NCI-H146 treated with DMSO at 0.1 percent for 48 hours (cell line): ENCODE data around the gene HDDC3.

ENCODE experiments used
- DNase-seq: peaks from one replicate; lab custom pipeline; 2025; ENCODE audit not compliant: unreplicated experiment; lab: John Stamatoyannopoulos, UW

HDDC3 gene

DNA sequence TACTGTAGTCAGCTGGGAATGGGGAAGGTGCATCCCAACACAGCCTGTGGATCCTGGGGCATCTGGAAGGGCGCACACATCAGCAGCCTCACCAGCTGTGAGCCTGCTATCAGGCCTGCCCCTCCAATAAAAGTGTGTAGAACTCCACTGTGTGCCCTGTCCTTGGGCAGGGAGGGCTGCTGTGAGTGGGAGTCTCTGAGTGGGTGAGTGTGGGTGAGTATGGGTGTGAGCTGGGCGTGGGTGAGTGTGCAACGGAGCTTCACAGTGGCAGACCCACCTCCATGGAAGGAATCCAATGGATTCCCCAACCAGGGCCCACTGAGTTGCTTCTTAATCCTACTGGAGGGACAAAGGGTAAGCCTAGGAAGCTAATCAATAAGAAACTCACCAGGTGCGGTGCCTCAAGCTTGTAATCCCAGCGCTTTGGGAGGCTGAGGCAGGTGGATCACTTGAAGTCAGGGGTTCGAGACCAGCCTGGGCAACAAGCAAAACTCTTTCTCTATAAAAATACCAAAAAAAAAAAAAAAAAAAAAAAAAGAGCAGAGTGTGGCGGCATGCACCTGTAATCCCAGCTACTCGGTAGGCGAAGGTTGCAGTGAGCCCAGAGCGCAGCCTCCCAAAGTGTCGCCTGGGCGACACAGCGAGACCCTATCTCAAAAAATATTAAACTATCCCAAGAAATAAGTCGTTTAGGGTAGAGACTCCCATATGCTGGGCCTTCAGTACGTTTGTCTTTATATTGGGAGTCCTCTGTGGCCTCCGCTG is 21.8 kb upstream of the HDDC3 start:
- DNase-seq, result no peak

DNA sequence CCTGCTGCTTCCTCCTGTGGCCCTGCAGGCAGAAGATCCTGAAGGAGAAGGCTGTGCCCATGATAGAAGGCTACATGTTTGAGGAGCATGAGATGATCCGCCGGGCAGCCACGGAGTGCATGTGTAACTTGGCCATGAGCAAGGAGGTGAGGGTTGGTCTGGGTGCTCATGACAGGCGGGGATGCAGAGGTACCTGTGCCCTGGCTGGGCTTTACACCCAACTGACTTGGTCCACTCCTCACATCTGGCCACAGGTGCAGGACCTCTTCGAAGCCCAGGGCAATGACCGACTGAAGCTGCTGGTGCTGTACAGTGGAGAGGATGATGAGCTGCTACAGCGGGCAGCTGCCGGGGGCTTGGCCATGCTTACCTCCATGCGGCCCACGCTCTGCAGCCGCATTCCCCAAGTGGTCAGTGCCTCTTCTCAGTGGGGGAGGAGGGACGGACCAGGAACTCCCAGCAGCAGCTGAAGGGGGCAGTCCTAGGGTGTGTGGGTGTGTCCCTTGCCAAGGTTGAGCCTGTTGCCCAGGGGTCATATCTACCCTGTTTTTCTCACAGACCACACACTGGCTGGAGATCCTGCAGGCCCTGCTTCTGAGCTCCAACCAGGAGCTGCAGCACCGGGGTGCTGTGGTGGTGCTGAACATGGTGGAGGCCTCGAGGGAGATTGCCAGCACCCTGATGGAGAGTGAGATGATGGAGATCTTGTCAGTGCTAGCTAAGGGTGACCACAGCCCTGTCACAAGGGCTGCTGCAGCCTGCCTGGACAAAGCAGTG is 20.7 kb upstream of the HDDC3 start:
- DNase-seq, result no peak

- no peak for DNase-seq
Observed at GRCh38 chr15:90950676-90951075, 18.3 kb upstream of the HDDC3 start.

- no peak for DNase-seq
Observed at GRCh38 chr15:90949979-90950675, 17.8 kb upstream of the HDDC3 start.

GRCh38 chr15:90948506-90948905 is 16.2 kb upstream of the HDDC3 start:
- DNase-seq, result no peak

DNA sequence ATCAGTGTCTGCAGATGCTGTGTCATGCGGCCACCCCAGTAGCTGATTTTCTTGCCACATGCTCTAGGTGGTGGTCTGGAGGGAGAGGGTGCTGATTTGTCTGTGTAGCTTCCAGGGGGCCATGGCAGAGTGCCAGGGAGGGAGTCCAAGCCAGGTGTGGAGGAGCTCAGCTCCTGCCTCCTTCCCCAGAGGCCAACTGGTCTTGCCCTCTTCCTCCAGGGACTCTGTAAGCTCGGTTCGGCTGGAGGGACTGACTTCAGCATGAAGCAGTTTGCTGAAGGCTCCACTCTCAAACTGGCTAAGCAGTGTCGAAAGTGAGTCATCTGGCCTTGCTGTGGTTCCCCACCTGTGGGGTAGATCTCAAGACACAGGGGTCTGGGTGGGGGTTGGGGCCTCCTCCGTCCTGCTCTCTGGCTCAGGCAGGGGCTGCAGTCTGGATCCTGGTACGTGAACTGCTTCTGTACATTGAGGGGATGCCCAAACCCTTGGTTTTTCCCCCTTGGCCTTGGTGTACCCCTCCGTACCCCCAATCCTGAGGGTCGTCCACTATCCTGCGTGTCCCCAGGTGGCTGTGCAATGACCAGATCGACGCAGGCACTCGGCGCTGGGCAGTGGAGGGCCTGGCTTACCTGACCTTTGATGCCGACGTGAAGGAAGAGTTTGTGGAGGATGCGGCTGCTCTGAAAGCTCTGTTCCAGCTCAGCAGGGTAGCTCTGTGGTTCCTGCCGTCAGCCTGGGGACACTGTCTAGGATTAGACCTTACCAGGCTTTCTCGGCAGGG is 15.4 kb upstream of the HDDC3 start:
- DNase-seq, result no peak

- DNase-seq, result no peak
Observed at GRCh38 chr15:90946941-90947576, 14.7 kb upstream of the HDDC3 start.

GRCh38 chr15:90946538-90946937 is 14.2 kb upstream of the HDDC3 start:
- no peak for DNase-seq

GRCh38 chr15:90945091-90945490 is 12.7 kb upstream of the HDDC3 start:
- DNase-seq, result no peak

- DNase-seq, result no peak
Observed at GRCh38 chr15:90942354-90943120, 10.2 kb upstream of the HDDC3 start.

GRCh38 chr15:90941038-90941437 is 8.7 kb upstream of the HDDC3 start:
- DNase-seq, result no peak

DNA sequence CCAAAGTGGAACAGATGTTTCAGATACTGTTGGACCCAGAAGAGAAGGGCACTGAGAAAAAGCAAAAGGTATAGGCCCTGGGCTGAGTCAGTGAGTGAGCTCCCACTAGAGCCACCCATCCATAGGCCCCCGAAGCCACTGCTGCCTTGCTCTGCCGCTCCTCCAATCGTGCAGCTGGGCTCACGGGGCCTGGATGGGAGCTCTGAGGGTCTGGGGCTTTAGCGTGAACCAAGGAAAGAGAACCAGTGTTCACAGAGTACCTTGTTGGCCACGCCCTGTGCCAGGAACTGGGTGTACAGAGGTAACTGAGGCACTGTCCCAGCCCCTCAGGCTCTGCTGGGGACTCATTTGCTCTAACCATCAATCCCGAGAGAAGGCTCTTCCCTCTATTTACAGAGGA is 7.4 kb upstream of the HDDC3 start:
- no peak for DNase-seq

GRCh38 chr15:90938261-90938660 is 5.9 kb upstream of the HDDC3 start:
- DNase-seq, result no peak

DNA sequence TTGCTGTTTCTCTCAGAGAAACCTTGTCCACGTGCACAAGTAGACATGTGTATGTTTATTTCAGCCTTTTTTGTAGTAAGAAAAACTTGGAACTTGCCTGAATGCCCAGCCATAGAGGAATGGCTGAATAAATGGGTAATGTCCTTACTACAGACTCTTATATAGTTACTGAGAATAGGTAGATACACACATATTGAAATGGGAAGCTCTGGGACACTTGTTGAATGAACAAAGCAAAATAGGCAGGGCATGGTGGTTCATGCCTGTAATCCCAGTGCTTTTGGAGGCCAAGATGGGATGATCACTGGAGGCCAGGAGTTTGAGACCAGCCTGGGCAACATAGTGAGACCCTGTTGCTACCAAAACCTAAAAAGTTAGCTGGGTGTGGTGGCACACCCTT is 4.5 kb upstream of the HDDC3 start:
- DNase-seq, result no peak

GRCh38 chr15:90934949-90935751 is 2.8 kb upstream of the HDDC3 start, which contains the start of gene UNC45A:
Gene UNC45A (plus strand): TSS chr15:90935285. CDS start chr15:90935325, 40 bp downstream.
- peak; percentile 68 for DNase-seq

DNA sequence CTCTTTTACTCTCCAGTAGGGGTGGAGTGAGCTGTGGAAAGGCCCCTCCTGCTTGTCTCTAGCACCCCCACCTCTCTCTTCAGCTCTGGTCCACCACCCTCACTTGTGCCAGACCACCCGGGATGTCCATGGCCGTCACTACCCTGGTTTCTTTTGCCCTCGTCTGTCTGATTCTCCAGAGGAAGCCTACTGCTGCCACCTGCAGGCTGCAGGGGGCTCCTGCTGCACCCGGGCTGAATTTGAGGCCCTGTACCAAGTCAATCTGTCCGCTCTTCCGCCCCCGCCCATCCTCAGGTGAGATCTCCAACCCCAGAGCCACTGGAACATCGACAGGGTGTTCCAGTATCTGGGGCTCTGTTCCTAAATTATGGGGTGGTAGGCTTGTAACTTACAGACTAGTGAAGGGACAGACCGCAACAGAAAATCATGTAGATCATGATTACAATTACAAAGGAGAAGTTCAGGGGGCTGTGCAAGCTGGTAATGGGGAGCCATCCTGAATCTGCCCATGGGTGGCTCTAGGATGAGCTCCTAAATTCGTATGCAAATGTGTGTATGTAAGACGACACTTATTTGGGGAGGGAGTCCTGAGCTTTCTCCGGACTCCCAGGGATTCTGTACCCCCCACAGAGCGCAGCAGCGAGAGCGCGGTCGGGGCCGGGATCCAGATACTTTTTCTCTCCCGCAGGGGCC is 2.1 kb upstream of the HDDC3 start:
- peak; percentile 75 for DNase-seq

GRCh38 chr15:90933301-90933700 is 952 bp upstream of the HDDC3 start:
- DNase-seq, result no peak

GRCh38 chr15:90932660-90932991 is 277 bp upstream of the HDDC3 start:
- DNase-seq, result no peak

DNA sequence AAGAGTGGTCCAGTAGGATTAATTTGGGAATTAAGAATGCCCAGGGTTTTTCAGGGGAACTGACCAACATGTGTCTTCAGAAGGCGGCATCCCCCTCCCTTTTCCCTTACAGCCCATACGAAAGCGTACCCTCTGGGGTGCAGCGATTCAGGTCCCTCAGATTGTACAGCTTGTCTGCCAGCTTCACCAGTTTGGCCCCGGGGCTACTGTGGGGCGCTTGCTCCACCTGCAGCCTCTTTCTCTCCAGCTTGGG is 848 bp downstream of the HDDC3 start:
- DNase-seq, result no peak
